NT2/D1 (cell line): ENCODE data around the gene SFXN1.
"Not testable (repeated sequence)": the region's sequence is repeated elsewhere in the genome, so short reads cannot be mapped to it uniquely, and the experiment has no call there.

ENCODE experiments used
- DNase-seq: peaks from one replicate; pipeline ENCODE4 v3.0.0-alpha.2; 2011; ENCODE audit warnings: low read depth, low spot score
- H3K27me3 ChIP-seq: 2 replicates; pipeline ENCODE4 v1.6.0; 2011; ENCODE audit warnings: mild to moderate bottlenecking; ENCODE audit not compliant: insufficient read length, insufficient read depth
- H3K36me3 ChIP-seq: 2 replicates; pipeline ENCODE4 v1.6.1; 2011; ENCODE audit warnings: mild to moderate bottlenecking, low read length, mixed read lengths; ENCODE audit not compliant: insufficient read depth, insufficient read length
- H3K4me1 ChIP-seq: 2 replicates; pipeline ENCODE4 v1.5.1; 2011; ENCODE audit not compliant: insufficient read depth, insufficient read length
- H3K4me3 ChIP-seq: 2 replicates; pipeline ENCODE4 v1.5.1; 2011; ENCODE audit warnings: low read depth; ENCODE audit not compliant: insufficient read length
- H3K9ac ChIP-seq: 2 replicates; pipeline ENCODE4 v1.6.0; 2011; ENCODE audit warnings: low read depth; ENCODE audit not compliant: insufficient read length
- H3K9me3 ChIP-seq: 2 replicates; pipeline ENCODE4 v1.5.1; 2011; ENCODE audit warnings: mild to moderate bottlenecking, low read length; ENCODE audit not compliant: insufficient read depth
- SUZ12 ChIP-seq: IDR thresholded peaks from 2 replicates; pipeline ENCODE4 v1.6.1; 2011; ENCODE audit not compliant: insufficient read length, insufficient read depth; ENCODE audit errors: extremely low read depth
- YY1 ChIP-seq: IDR thresholded peaks from 2 replicates; pipeline ENCODE4 v1.6.1; 2011; ENCODE audit not compliant: insufficient read length, insufficient read depth
- ZNF274 ChIP-seq: IDR thresholded peaks from 2 replicates; pipeline ENCODE4 v1.6.1; 2011; ENCODE audit warnings: mild to moderate bottlenecking, low read depth, low read length

SFXN1 gene

DNA sequence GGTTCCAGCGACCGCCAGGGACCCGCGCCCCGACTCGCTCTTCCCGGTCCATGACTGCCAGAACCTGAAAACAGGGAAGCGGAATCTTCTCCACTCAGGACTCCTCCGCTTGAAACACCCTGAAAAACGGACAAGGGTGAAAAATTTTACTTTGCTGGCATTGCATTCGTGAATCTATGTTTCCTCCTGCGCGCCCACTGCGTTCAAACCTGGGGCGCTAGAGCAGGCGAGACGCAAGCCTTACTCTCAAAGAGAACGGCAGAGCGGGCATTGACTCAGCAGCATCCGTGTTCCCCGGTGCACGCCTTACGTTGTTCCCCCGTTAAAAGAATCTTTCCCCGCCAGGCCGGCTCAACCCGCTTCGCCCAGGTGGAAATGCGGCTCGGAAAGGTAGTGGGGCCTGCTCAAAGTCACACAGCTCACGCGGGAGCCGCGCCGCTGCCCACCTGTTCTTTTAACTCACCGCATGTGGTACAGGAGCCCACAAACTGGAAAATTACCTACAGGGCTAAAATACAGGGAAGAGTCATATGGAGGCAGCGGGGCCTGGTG lies 33.4 kb upstream of the SFXN1 start:
- H3K4me1 ChIP-seq: no peaks in the 10 kb centered on the region
- no peaks in the 10 kb centered on the region for H3K36me3 ChIP-seq
- TF ChIP-seq ZNF274: no peak
- no peak for TF ChIP-seq SUZ12
- TF ChIP-seq YY1: no peak
- no peak for DNase-seq
- H3K27me3 ChIP-seq: peaks cover 49% of the 10 kb centered on the region
- no peaks in the 10 kb centered on the region for H3K9me3 ChIP-seq
- H3K9ac ChIP-seq: peak overlapping the region; percentile 26
- peak overlapping the region; percentile 1 for H3K4me3 ChIP-seq

DNA sequence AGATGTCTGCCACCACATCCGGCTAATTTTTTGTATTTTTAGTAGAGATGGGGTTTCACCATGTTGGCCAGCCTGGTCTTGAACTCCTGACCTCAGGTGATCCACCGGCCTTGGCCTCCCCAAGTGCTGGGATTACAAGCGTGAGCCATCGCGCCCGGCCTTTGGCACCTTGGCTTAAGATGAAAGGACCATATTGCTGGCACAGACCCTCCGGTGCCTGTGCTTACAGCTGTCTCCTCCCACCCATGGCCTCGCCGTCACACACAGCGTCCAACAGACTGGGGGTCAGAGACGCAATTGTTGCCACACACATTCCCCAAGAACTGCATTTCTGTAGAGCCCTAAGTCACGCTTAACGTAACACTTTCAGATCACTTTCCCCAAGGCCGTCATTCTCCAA lies 32.0 kb upstream of the SFXN1 start:
- not testable (repeated sequence) for H3K36me3 ChIP-seq, H3K4me1 ChIP-seq, DNase-seq, H3K9ac ChIP-seq, H3K9me3 ChIP-seq, H3K4me3 ChIP-seq
- H3K27me3 ChIP-seq: peaks cover 49% of the 10 kb centered on the region

DNA sequence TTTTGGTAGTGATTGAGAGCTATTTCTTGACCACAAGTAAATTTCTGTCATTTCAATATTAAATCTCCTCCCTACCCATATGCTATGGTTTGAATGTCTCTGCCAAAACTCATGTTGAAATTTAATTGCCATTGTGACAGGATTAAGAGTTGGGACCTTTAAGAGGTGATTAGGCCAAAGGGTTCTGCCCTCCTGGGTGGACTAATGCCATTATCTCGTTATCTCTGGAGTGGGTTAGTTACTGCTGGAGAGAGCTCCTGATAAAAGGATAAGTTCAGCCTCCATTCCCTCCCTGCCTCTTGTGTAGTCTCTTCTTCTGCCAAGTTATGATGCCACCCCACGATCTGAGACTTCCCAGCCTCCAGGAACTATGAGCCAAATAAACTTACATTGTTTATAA lies 30.8 kb upstream of the SFXN1 start:
- H3K27me3 ChIP-seq: peaks cover 37% of the 10 kb centered on the region
- H3K36me3 ChIP-seq: no peaks in the 10 kb centered on the region

DNA sequence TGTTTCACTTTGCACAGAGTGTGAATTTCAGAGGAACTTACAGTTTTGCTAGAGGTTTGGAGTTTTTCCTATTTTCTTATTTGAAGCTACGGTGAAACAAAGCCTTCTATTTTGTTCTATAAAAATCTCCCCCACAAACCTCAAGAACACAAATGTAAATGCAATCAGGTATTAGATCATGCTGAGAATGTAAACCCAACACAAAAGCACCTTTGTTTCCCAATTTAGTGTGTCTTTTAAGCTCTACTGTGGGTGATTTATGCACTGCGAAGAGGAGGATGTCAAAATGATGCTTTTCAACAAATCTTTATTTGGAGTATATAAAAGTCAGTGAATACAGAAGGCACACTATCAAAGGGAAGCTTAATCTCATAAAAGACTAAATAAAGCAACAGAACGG lies 30.1 kb upstream of the SFXN1 start:
- TF ChIP-seq ZNF274: no peak
- TF ChIP-seq SUZ12: no peak
- no peak for TF ChIP-seq YY1
- H3K9me3 ChIP-seq: no peaks in the 10 kb centered on the region
- no peaks in the 10 kb centered on the region for H3K36me3 ChIP-seq
- DNase-seq: no peak
- peaks cover 30% of the 10 kb centered on the region for H3K27me3 ChIP-seq
- no peak overlapping the region for H3K4me3 ChIP-seq
- no peak overlapping the region for H3K9ac ChIP-seq
- H3K4me1 ChIP-seq: no peaks in the 10 kb centered on the region

More for the DNA sequence above, 30.8 kb upstream of the SFXN1 start:
- DNase-seq: no peak
- TF ChIP-seq ZNF274: no peak
- TF ChIP-seq YY1: no peak
- TF ChIP-seq SUZ12: no peak
- H3K4me3 ChIP-seq: no peak overlapping the region
- H3K4me1 ChIP-seq: no peaks in the 10 kb centered on the region
- H3K9me3 ChIP-seq: no peaks in the 10 kb centered on the region
- no peak overlapping the region for H3K9ac ChIP-seq

DNA sequence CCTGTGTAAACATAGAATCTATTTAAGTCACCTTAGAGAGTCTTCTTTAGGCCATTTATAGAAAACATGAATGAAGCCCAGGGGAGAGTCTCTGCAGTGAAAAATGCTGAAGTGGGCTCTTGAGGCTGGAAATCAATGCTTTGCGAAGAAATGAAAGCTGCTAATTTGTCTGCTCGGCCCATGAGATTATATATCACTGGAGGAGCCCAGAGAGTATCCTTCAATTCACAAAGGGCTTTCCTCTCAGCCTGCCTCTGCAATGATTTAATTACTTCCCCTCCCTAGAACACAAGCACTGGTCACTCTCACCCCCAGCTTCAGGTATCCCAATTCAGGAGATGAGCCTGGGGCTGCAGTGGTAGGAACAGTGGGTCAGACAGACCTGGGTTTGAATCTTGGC lies 26.2 kb upstream of the SFXN1 start:
- H3K27me3 ChIP-seq: no peaks in the 10 kb centered on the region

DNA sequence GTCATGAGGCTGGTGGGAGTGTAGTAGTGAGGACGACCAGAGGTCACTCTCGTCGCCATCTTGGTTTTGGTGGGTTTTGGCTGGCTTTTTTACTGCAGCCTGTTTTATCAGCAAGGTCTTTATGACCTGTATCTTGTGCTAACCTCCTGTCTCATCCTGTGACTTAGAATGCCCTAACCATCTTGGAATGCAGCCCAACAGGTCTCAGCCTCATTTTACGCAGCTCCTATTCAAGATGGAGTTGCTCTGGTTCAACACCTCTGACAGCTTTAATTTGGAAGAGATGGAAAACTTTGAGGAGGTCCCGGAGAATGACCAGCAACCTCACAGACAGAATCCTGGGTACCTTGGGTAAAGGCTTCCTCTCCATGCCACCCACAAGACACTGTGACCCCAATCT lies 24.0 kb upstream of the SFXN1 start:
- not testable (repeated sequence) for H3K36me3 ChIP-seq, H3K27me3 ChIP-seq, H3K4me1 ChIP-seq, DNase-seq, H3K9me3 ChIP-seq, H3K4me3 ChIP-seq, H3K9ac ChIP-seq

More for the DNA sequence above, 26.2 kb upstream of the SFXN1 start:
- Histone ChIP-seq H3K4me1 (no peaks in the 10 kb centered on the region), H3K4me3 (no peak overlapping the region), H3K9ac (no peak overlapping the region), H3K9me3 (no peaks in the 10 kb centered on the region), H3K36me3 (no peaks in the 10 kb centered on the region)
- no peak for DNase-seq
- TF ChIP-seq ZNF274: no peak

DNA sequence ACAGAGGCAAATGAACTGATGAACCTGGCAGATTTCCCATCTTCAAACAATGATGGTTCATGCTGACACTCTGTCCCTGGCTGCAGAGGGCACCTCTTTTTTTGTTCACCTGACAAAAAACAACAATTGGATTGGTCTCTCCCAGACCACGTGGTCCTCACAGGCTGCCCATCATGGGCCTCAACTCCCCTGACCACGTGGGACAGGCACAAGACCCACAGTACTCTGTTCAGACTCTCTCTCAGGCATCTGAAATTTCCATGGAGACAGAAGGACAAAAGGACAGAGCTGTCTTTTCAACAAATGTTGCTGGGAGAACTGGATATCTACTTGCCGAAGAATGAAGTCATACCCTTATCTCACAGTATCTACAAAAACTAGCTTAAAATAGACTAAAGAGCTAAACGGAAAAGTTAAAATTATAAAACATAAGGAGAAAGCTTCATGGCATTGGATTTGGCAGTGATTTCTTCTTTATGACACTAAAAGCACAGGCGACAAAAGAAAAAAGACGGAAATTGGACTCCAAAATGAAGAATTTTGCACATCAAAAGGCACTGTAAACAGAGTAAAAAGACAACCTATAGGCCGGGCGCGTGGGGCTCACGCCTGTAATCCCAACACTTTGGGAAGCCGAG lies 22.1 kb upstream of the SFXN1 start:
- H3K9me3 ChIP-seq: no peaks in the 10 kb centered on the region
- no peak overlapping the region for H3K9ac ChIP-seq
- no peaks in the 10 kb centered on the region for H3K36me3 ChIP-seq
- no peaks in the 10 kb centered on the region for H3K27me3 ChIP-seq
- no peaks in the 10 kb centered on the region for H3K4me1 ChIP-seq
- no peak overlapping the region for H3K4me3 ChIP-seq
- no peak for TF ChIP-seq YY1
- TF ChIP-seq ZNF274: no peak
- no peak for TF ChIP-seq SUZ12
- no peak for DNase-seq

DNA sequence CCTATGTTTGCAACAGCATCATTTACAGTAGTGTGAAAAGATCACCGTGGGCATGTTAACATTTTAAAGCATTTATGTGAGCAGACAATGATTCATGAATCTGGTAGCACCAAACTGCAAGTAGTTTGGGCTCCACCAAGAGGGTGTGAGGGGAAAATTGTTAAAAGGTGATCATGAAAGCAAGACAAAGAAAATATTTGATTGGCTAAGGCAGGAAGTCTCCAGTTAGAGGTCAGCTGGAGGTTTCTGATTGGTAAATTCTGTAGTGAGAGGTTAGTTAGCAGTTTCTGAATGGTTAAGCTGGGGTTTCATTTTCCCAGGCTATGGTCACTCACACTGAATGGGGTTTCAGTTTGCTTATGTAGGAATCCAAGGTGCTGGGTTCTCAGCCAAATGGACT lies 20.9 kb upstream of the SFXN1 start:
- Histone ChIP-seq H3K9ac (no peak overlapping the region), H3K4me3 (no peak overlapping the region), H3K9me3 (no peaks in the 10 kb centered on the region), H3K4me1 (no peaks in the 10 kb centered on the region), H3K27me3 (no peaks in the 10 kb centered on the region), H3K36me3 (no peaks in the 10 kb centered on the region)
- TF ChIP-seq ZNF274 (no peak), YY1 (no peak), SUZ12 (no peak)
- no peak for DNase-seq
